GM12801 (cell line): ENCODE measurements around the gene TSPAN14.

ENCODE experiments used
- TF ChIP-seq, protein P1 (sequence below): IDR thresholded peaks from one replicate; pipeline ENCODE4 v1.5.1; 2011; ENCODE audit warnings: control low read depth; ENCODE audit not compliant: insufficient read length; ENCODE audit errors: extremely low read depth

The TSPAN14 gene

DNA sequence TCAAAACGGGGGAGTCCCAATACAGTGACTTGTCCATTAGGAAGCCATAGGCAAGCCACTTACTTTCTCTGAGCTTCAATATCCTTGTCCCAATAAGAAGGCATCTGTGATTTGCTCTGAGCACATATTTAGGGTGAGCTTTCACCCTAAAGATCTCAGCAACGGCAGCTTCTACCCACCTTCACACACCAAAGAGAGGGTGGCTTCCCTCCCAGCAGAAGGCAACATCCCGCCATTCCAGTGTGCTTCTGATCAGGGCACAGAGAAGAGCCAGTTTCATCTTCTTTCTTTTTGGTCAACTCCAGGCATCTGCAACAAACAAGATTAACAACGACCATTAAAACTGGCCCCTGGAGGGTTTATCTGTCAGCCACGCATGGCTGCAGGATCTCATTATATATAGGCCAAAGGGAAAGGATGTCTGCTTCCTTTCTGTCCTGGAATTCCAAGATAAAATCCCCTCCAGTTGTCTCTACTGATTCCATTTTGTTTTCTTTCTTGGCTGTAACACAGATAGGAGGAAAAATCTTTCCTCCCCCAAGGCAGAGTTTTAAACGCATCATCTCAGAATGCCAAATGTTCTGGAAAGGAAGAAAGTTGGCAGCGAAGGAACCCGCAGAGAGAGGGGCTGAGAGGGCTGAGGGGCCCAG, 83.1 kb downstream of the TSPAN14 start:
- TF ChIP-seq, protein P1, sequence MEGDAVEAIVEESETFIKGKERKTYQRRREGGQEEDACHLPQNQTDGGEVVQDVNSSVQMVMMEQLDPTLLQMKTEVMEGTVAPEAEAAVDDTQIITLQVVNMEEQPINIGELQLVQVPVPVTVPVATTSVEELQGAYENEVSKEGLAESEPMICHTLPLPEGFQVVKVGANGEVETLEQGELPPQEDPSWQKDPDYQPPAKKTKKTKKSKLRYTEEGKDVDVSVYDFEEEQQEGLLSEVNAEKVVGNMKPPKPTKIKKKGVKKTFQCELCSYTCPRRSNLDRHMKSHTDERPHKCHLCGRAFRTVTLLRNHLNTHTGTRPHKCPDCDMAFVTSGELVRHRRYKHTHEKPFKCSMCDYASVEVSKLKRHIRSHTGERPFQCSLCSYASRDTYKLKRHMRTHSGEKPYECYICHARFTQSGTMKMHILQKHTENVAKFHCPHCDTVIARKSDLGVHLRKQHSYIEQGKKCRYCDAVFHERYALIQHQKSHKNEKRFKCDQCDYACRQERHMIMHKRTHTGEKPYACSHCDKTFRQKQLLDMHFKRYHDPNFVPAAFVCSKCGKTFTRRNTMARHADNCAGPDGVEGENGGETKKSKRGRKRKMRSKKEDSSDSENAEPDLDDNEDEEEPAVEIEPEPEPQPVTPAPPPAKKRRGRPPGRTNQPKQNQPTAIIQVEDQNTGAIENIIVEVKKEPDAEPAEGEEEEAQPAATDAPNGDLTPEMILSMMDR, result no peak

GRCh38 chr10:80537736-80538480, 83.8 kb downstream of the TSPAN14 start, which contains the start of gene SH2D4B:
Gene SH2D4B, plus strand, starts transcription at chr10:80537902. Its CDS starts 430 bp downstream, at chr10:80538332.
- TF ChIP-seq, protein P1, result no peak

DNA sequence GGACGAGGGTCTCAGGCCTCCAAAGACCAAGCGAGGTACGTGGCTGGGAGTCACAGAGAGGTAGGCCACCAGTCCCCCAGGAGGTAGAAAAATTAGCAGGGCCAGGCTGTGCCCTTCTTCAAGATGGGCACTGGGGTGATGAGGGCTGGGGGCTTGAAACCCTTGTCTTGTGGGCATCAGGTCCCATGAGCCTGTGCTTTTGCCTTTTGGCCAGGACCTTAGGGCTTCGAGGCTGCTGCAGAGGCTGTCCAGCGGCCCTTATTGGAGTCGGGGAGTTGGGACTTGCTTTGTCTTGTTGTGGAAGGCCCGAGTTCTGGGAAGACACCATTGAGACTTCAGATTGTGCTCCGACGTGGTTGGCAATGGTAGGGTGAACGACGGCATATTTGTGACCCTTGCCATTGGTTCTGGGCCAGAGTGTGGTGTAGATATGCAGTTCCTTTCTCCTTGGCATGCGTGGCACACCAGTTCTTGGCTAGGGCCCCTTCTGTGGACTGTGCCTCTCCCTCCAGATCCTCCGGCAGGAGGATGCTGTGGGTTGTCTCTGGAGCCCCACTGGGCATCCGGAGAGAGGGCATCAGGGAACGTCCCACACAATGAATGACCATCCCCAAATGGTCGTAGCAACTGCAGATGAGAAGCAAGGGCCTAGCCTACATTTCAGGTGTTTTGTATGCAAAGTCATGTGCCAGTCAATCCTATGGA, 84.5 kb downstream of the TSPAN14 start:
- TF ChIP-seq, protein P1, result no peak

- TF ChIP-seq, protein P1, result no peak
Observed at GRCh38 chr10:80539421-80540031, 85.4 kb downstream of the TSPAN14 start.

DNA sequence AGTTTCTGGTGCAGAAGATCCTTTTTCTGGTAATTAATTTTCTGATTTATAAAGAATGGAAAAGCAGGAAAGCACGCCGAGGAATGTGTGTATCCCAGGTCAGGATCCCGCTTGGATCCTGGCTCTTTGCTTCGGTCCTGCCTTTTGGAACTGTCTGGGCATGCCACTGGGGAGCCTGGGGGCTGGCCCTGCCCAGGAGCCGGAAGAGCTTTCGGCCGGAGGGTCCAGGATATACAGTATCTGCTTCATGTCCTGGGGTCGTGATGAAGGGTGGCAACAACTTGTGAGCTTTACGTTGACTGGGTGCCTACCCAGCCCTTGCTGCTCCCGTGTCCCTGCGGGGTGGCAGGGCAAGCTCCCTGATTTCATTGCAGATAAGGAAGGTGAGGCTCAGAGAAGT, 86.0 kb downstream of the TSPAN14 start:
- TF ChIP-seq, protein P1, result no peak

DNA sequence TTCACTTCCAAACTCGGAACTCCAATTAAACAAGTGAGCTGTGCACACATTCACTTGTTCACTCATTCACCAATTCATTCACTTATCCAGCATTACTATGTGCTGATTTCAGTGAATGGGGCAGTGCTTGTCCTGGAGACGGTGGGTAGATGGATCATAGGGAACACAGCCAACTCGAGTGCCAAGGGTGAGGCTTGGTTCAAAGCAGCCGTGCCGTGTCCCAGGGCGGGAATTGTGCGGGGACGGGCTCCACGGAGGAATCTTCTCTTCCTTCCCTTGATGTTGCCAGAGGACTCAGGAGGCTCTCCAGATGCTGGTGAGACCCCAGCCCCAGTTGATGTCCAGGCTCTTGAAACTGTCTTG, 86.5 kb downstream of the TSPAN14 start:
- TF ChIP-seq, protein P1, result no peak
